ENCODE data around the gene FBXW12. TPM values are rescaled to one million over a fixed set of nuclear protein-coding genes. Genes with fewer than 3 reads are reported as not detected.
A peak's percentile ranks its signal among the peaks of the same experiment; 100 is the strongest.

The FBXW12 gene
- total RNA-seq, 1 donor from 2014 or later: 0.52 TPM

DNA sequence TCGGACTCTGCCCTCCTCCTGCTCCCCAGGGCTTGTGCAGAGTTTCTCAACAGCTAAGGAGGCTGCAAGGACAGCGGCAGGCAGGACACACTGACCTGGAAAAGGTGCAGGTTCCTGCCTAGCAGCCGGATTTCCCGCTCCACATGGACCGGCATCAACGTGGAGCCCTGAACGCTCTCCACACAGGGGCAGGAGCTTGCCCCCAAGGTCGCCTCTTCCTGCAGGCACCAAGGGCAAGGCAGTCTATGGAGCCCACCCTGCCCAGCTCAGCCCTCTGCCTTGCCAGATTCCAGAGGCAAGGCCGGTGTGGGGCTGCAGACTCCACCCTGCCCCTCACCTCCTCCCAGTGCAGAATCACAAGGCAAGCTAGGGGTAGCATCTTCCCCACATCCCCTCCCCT lies 47.1 kb downstream of the FBXW12 start:
- Histone ChIP-seq H3K36me3 (ENCODE audit: control insufficient read depth in 3 of 3, insufficient read depth in 3 of 3, low read length in 3 of 3) (peaks cover 0 to 7% (median 0%) of the 10 kb centered on the region in 3 donors), H3K9me3 (ENCODE audit: control insufficient read depth in 3 of 3, low read length in 3 of 3) (no peaks in the 10 kb centered on the region)

GRCh38 chr3:48419597-48419996 lies 47.6 kb downstream of the FBXW12 start:
- Histone ChIP-seq H3K4me3 (ENCODE audit: low read length in 3 of 3) (no peak overlapping the region), H3K9me3 (ENCODE audit: control insufficient read depth in 3 of 3, low read length in 3 of 3) (no peaks in the 10 kb centered on the region), H3K9ac (ENCODE audit: low read depth in 1 of 3, low read length in 3 of 3) (no peak overlapping the region), H3K27me3 (ENCODE audit: control insufficient read depth in 3 of 3, insufficient read depth in 3 of 3, low read length in 3 of 3) (peaks cover 0 to 19% (median 7%) of the 10 kb centered on the region in 3 donors), H3K4me1 (ENCODE audit: control insufficient read depth in 3 of 3, insufficient read depth in 3 of 3, low read length in 3 of 3) (peaks cover 0 to 3% (median under 1%) of the 10 kb centered on the region in 3 donors), H3K36me3 (ENCODE audit: control insufficient read depth in 3 of 3, insufficient read depth in 3 of 3, low read length in 3 of 3) (peaks cover 0 to 7% (median 0%) of the 10 kb centered on the region in 3 donors), H3K27ac (ENCODE audit: low read depth, low read length) (no peak overlapping the region)

More for the DNA sequence above, 47.1 kb downstream of the FBXW12 start:
- H3K4me3 ChIP-seq (ENCODE audit: low read length in 3 of 3): no peak overlapping the region
- H3K27me3 ChIP-seq (ENCODE audit: control insufficient read depth in 3 of 3, insufficient read depth in 3 of 3, low read length in 3 of 3): peaks cover 0 to 19% (median 7%) of the 10 kb centered on the region in 3 donors
- H3K9ac ChIP-seq (ENCODE audit: low read depth in 1 of 3, low read length in 3 of 3): no peak overlapping the region
- no peak overlapping the region for H3K27ac ChIP-seq (ENCODE audit: low read depth, low read length)
- peaks cover 0 to 3% (median 0%) of the 10 kb centered on the region in 3 donors for H3K4me1 ChIP-seq (ENCODE audit: control insufficient read depth in 3 of 3, insufficient read depth in 3 of 3, low read length in 3 of 3)

- H3K27me3 ChIP-seq (ENCODE audit: control insufficient read depth in 3 of 3, insufficient read depth in 3 of 3, low read length in 3 of 3): peaks cover 0 to 19% (median 7%) of the 10 kb centered on the region in 3 donors
- no peaks in the 10 kb centered on the region for H3K9me3 ChIP-seq (ENCODE audit: control insufficient read depth in 3 of 3, low read length in 3 of 3)
- peaks cover 0 to 2% (median 0%) of the 10 kb centered on the region in 3 donors for H3K36me3 ChIP-seq (ENCODE audit: control insufficient read depth in 3 of 3, insufficient read depth in 3 of 3, low read length in 3 of 3)
- no peak overlapping the region for H3K9ac ChIP-seq (ENCODE audit: low read depth in 1 of 3, low read length in 3 of 3)
- H3K4me1 ChIP-seq (ENCODE audit: control insufficient read depth in 3 of 3, insufficient read depth in 3 of 3, low read length in 3 of 3): peaks cover 2 to 4% (median 2%) of the 10 kb centered on the region in 3 donors
- no peak overlapping the region for H3K27ac ChIP-seq (ENCODE audit: low read depth, low read length)
- H3K4me3 ChIP-seq (ENCODE audit: low read length in 3 of 3): no peak overlapping the region
These were observed 48.5 kb downstream of the FBXW12 start for GRCh38 chr3:48420561-48420960.

DNA sequence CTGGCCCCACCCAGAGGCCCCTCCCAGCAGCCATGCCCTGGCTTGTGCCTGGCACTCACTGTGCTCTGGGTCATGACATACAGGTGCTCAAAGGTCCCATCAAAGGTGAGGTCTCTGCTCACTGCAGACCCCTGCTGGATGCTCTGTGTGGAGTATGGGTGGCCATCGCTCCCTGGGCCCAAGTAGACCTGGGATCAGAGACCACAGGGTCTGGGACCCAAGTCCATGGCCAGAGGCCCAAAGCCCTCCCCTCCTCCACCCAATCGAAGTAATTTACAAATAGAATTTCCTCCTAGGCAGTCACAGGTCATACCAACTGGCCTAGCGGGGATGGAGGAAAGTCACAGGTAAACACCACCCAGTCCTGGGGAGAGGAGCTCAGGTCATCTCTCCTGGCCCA lies 50.3 kb downstream of the FBXW12 start:
- Histone ChIP-seq H3K9me3 (ENCODE audit: control insufficient read depth in 3 of 3, low read length in 3 of 3) (no peaks in the 10 kb centered on the region), H3K36me3 (ENCODE audit: control insufficient read depth in 3 of 3, insufficient read depth in 3 of 3, low read length in 3 of 3) (no peaks in the 10 kb centered on the region), H3K4me1 (ENCODE audit: control insufficient read depth in 3 of 3, insufficient read depth in 3 of 3, low read length in 3 of 3) (peaks cover 8 to 17% (median 11%) of the 10 kb centered on the region in 3 donors), H3K27ac (ENCODE audit: low read depth, low read length) (no peak overlapping the region), H3K27me3 (ENCODE audit: control insufficient read depth in 3 of 3, insufficient read depth in 3 of 3, low read length in 3 of 3) (peaks cover 0 to 22% (median 10%) of the 10 kb centered on the region in 3 donors), H3K4me3 (ENCODE audit: low read length in 3 of 3) (no peak overlapping the region), H3K9ac (ENCODE audit: low read depth in 1 of 3, low read length in 3 of 3) (no peak overlapping the region)

DNA sequence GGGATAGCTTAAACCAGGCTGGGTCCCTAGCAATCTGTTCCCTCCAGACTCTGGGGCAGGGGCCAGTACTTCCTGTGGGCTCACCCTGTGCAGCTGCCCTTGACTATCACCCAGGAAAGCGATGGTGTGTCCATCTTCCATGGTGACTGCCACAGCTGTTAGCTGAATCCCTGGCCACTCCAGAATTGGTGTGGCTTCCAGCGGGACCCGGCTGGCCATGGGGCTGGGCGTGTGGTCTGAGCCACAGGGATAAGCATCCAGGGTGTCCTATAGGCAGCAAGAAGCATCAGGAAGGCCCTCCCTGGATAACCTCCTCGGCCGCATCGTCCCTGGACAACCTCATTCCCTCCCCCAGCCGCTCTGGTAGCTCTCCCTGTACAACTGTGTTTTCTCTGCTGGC lies 50.7 kb downstream of the FBXW12 start:
- Histone ChIP-seq H3K36me3 (ENCODE audit: control insufficient read depth in 3 of 3, insufficient read depth in 3 of 3, low read length in 3 of 3) (no peaks in the 10 kb centered on the region), H3K9me3 (ENCODE audit: control insufficient read depth in 3 of 3, low read length in 3 of 3) (no peaks in the 10 kb centered on the region), H3K9ac (ENCODE audit: low read depth in 1 of 3, low read length in 3 of 3) (no peak overlapping the region), H3K4me3 (ENCODE audit: low read length in 3 of 3) (no peak overlapping the region), H3K27me3 (ENCODE audit: control insufficient read depth in 3 of 3, insufficient read depth in 3 of 3, low read length in 3 of 3) (peaks cover 0 to 25% (median 13%) of the 10 kb centered on the region in 3 donors), H3K27ac (ENCODE audit: low read depth, low read length) (no peak overlapping the region), H3K4me1 (ENCODE audit: control insufficient read depth in 3 of 3, insufficient read depth in 3 of 3, low read length in 3 of 3) (peaks cover 12 to 21% (median 13%) of the 10 kb centered on the region in 3 donors)

- Histone ChIP-seq H3K4me1 (ENCODE audit: control insufficient read depth in 3 of 3, insufficient read depth in 3 of 3, low read length in 3 of 3) (peaks cover 17 to 28% (median 19%) of the 10 kb centered on the region in 3 donors), H3K27ac (ENCODE audit: low read depth, low read length) (no peak overlapping the region), H3K4me3 (ENCODE audit: low read length in 3 of 3) (no peak overlapping the region), H3K9me3 (ENCODE audit: control insufficient read depth in 3 of 3, low read length in 3 of 3) (no peaks in the 10 kb centered on the region), H3K27me3 (ENCODE audit: control insufficient read depth in 3 of 3, insufficient read depth in 3 of 3, low read length in 3 of 3) (peaks cover 0 to 32% (median 18%) of the 10 kb centered on the region in 3 donors), H3K36me3 (ENCODE audit: control insufficient read depth in 3 of 3, insufficient read depth in 3 of 3, low read length in 3 of 3) (no peaks in the 10 kb centered on the region), H3K9ac (ENCODE audit: low read depth in 1 of 3, low read length in 3 of 3) (peak overlapping the region in 1 of 3 donors; percentile 10)
These were observed 51.3 kb downstream of the FBXW12 start for GRCh38 chr3:48423241-48423882.

DNA sequence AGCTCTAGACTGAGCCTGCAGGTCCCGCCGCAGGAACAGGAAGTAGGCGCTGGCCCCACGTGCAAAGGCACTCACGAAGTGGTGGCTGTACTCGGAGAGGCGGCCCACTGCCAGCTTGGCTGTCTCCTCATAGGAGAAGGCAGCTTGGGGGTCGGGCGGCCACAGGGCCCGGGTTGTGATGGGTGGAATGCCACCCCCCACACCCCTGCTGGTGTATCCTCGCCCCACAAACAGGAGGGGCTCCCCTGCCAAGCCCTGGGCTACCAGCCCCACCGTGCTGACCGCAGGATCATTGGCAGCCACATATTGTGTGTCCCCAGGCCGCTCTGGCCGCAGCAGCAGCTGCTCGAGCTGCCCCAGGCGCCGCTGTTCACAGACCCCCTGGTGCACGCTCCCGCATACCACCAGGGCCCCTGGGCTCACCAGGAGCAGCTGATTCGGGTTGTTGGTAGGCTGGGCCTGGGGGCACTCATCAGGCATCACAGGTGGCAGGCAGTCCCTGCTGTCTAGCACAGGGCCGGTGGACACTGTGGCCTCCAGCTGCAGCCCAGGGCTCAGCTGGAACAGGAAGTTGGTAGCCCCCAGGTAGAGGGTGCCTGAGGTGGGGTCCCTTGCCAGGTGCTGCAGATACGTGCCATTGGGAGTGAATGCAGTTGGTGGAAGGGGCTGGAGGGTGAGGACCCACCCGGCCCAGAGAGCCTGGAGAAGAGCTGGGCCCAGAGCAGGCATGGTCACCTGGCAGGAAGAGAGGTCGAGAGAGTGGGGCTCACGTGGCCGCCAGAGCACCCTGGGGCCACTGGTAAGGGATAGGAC lies 52.1 kb downstream of the FBXW12 start:
- Histone ChIP-seq H3K4me1 (ENCODE audit: control insufficient read depth in 3 of 3, insufficient read depth in 3 of 3, low read length in 3 of 3) (peaks cover 18 to 30% (median 19%) of the 10 kb centered on the region in 3 donors), H3K4me3 (ENCODE audit: low read length in 3 of 3) (no peak overlapping the region), H3K27me3 (ENCODE audit: control insufficient read depth in 3 of 3, insufficient read depth in 3 of 3, low read length in 3 of 3) (peaks cover 0 to 34% (median 20%) of the 10 kb centered on the region in 3 donors), H3K9me3 (ENCODE audit: control insufficient read depth in 3 of 3, low read length in 3 of 3) (no peaks in the 10 kb centered on the region), H3K36me3 (ENCODE audit: control insufficient read depth in 3 of 3, insufficient read depth in 3 of 3, low read length in 3 of 3) (no peaks in the 10 kb centered on the region), H3K9ac (ENCODE audit: low read depth in 1 of 3, low read length in 3 of 3) (peak overlapping the region in 1 of 3 donors; percentile 10), H3K27ac (ENCODE audit: low read depth, low read length) (no peak overlapping the region)

GRCh38 chr3:48425281-48425812 lies 53.3 kb downstream of the FBXW12 start:
- Histone ChIP-seq H3K36me3 (ENCODE audit: control insufficient read depth in 3 of 3, insufficient read depth in 3 of 3, low read length in 3 of 3) (no peaks in the 10 kb centered on the region), H3K27ac (ENCODE audit: low read depth, low read length) (no peak overlapping the region), H3K9me3 (ENCODE audit: control insufficient read depth in 3 of 3, low read length in 3 of 3) (no peaks in the 10 kb centered on the region), H3K27me3 (ENCODE audit: control insufficient read depth in 3 of 3, insufficient read depth in 3 of 3, low read length in 3 of 3) (peaks cover 0 to 34% (median 20%) of the 10 kb centered on the region in 3 donors), H3K4me3 (ENCODE audit: low read length in 3 of 3) (no peak overlapping the region), H3K4me1 (ENCODE audit: control insufficient read depth in 3 of 3, insufficient read depth in 3 of 3, low read length in 3 of 3) (peaks cover 24 to 37% (median 26%) of the 10 kb centered on the region in 3 donors), H3K9ac (ENCODE audit: low read depth in 1 of 3, low read length in 3 of 3) (no peak overlapping the region)

DNA sequence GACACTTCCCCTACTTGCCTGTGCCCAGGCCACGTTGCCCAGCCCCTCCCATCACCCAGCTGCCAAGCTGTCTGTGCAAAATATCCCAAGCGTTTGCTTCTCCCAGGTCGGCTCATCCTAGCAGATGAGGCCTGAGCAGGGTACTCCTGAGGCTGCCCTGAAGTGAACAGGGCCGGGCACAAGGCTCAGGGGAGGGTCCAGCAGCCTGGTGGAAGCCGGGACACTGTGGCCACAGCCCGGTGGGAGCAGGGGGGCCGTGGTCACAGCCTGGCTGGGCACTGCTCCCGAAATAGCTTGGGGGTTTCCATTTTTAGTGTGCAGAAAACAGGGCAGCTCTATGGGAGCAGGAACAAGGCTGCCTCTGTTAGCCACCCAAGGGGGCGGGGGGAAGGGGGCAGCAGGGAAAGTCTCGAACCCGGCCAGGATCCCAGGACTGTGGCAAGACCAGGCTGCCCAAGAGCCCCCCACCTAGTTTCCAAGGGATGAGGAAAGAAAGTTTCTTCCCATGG lies 54.4 kb downstream of the FBXW12 start:
- Histone ChIP-seq H3K9ac (ENCODE audit: low read depth in 1 of 3, low read length in 3 of 3) (peak overlapping the region in 1 of 3 donors; percentile 33), H3K9me3 (ENCODE audit: control insufficient read depth in 3 of 3, low read length in 3 of 3) (no peaks in the 10 kb centered on the region), H3K4me3 (ENCODE audit: low read length in 3 of 3) (no peak overlapping the region), H3K36me3 (ENCODE audit: control insufficient read depth in 3 of 3, insufficient read depth in 3 of 3, low read length in 3 of 3) (no peaks in the 10 kb centered on the region), H3K27me3 (ENCODE audit: control insufficient read depth in 3 of 3, insufficient read depth in 3 of 3, low read length in 3 of 3) (peaks cover 0 to 30% (median 20%) of the 10 kb centered on the region in 3 donors), H3K27ac (ENCODE audit: low read depth, low read length) (no peak overlapping the region), H3K4me1 (ENCODE audit: control insufficient read depth in 3 of 3, insufficient read depth in 3 of 3, low read length in 3 of 3) (peaks cover 24 to 37% (median 27%) of the 10 kb centered on the region in 3 donors)
